Endometrial microvascular endothelial cells (primary cell): ENCODE measurements around the gene ACTRT2. TPM values are rescaled to one million over a fixed set of nuclear protein-coding genes. Genes with fewer than 3 reads are reported as not detected.

Source experiments
- in situ Hi-C: cut with HindIII; loops from 2 replicates; pipeline ENCODE4 v1.10.0; 2017; ENCODE audit warnings: low sequenced_read_pairs, low pct_unique_long_range_greater_than_20kb; ENCODE audit errors: inconsistent ontology term
- total RNA-seq: library from RNA; depleted of rRNA; stranded (reverse); fragments of >200 nt; gene quantifications from one replicate; pipeline ENCODE4 v1.2.3, GENCODE V29; 2015; ENCODE audit errors: inconsistent ontology term

The ACTRT2 gene
- total RNA-seq, 1 donor from 2014 or later = not detected

GRCh38 chr1:2982615-2983318 is 38.5 kb upstream of the ACTRT2 start:
- in situ Hi-C loops = no loop called here

GRCh38 chr1:2983319-2983705 is 38.0 kb upstream of the ACTRT2 start:
- in situ Hi-C loops = no loop called here

GRCh38 chr1:2983706-2984398 is 37.4 kb upstream of the ACTRT2 start:
- in situ Hi-C loops = no loop called here

- in situ Hi-C loops = no loop called here
Measured at GRCh38 chr1:2984399-2985061, 36.7 kb upstream of the ACTRT2 start.

- in situ Hi-C loops = no loop called here
Measured at GRCh38 chr1:2985067-2985561, 36.2 kb upstream of the ACTRT2 start.

GRCh38 chr1:2985694-2986548 is 35.3 kb upstream of the ACTRT2 start:
- in situ Hi-C loops = no loop called here

- in situ Hi-C loops = no loop called here
Measured at GRCh38 chr1:2986549-2987305, 34.5 kb upstream of the ACTRT2 start.

GRCh38 chr1:2987773-2988172 is 33.5 kb upstream of the ACTRT2 start:
- in situ Hi-C loops = no loop called here

GRCh38 chr1:2988256-2988655 is 33.0 kb upstream of the ACTRT2 start:
- in situ Hi-C loops = no loop called here

GRCh38 chr1:2989185-2989584 is 32.1 kb upstream of the ACTRT2 start:
- in situ Hi-C loops = no loop called here

GRCh38 chr1:2989976-2990375 is 31.3 kb upstream of the ACTRT2 start:
- in situ Hi-C loops = no loop called here

- in situ Hi-C loops = no loop called here
Measured at GRCh38 chr1:2990376-2991115, 30.7 kb upstream of the ACTRT2 start.

GRCh38 chr1:2991753-2992495 is 29.3 kb upstream of the ACTRT2 start:
- in situ Hi-C loops = no loop called here

GRCh38 chr1:2998503-2999100 is 22.7 kb upstream of the ACTRT2 start:
- in situ Hi-C loops = no loop called here

- in situ Hi-C loops = no loop called here
Measured at GRCh38 chr1:2999138-2999537, 22.1 kb upstream of the ACTRT2 start.

GRCh38 chr1:2999571-2999970 is 21.7 kb upstream of the ACTRT2 start:
- in situ Hi-C loops = no loop called here

GRCh38 chr1:3000214-3000613 is 21.1 kb upstream of the ACTRT2 start:
- in situ Hi-C loops = no loop called here
